Activated T-helper 2 cell treated with anti-CD3 and anti-CD28 coated beads, Interferon-gamma antibody, Interleukin-2, Interleukin-4, amounts not matched to agents 10 μg/mL and 5 μg/mL and 100 μg/mL, durations not matched to agents 14 hours and 24 hours and 36 hours (primary cell): ENCODE measurements around the gene CLEC1A. TPM values are rescaled to one million over a fixed set of nuclear protein-coding genes. Genes with fewer than 3 reads are reported as not detected.

Experiments
- DNase-seq: peaks from one replicate; pipeline ENCODE4 v3.0.0; 2021; ENCODE audit warnings: low spot score
- H3K27ac Mint-ChIP-seq: one replicate; pipeline ENCODE4 v1.8.0; 2021; ENCODE audit warnings: mixed read lengths
- H3K27me3 Mint-ChIP-seq: one replicate; pipeline ENCODE4 v1.8.0; 2021; ENCODE audit warnings: low read depth, mixed read lengths
- H3K36me3 Mint-ChIP-seq: one replicate; pipeline ENCODE4 v1.8.0; 2021; ENCODE audit warnings: low read depth, mixed read lengths
- H3K4me1 Mint-ChIP-seq: one replicate; pipeline ENCODE4 v1.8.0; 2021; ENCODE audit warnings: low read depth, mixed read lengths
- H3K4me3 Mint-ChIP-seq: one replicate; pipeline ENCODE4 v1.8.0; 2021; ENCODE audit warnings: low read depth, mild to moderate bottlenecking, moderate library complexity, mixed read lengths
- H3K9me3 Mint-ChIP-seq: one replicate; pipeline ENCODE4 v1.8.0; 2021; ENCODE audit warnings: mixed read lengths
- intact Hi-C: fragments of 100-400 bp; cut with micrococcal nuclease; formaldehyde crosslinking; loops from one replicate; pipeline ENCODE4 v1.15.1; 2023
- total RNA-seq: library from RNA; stranded (reverse); gene quantifications from 2 replicates; pipeline ENCODE4 v1.2.3, GENCODE V29; 2022

CLEC1A gene
- total RNA-seq, 1 donor from 2014 or later = not detected

GRCh38 chr12:10121278-10121677, 22.5 kb upstream of the CLEC1A start:
- no peaks in the 10 kb centered on the region for H3K9me3 Mint-ChIP-seq
- H3K4me1 Mint-ChIP-seq = no peaks in the 10 kb centered on the region
- no peaks in the 10 kb centered on the region for H3K36me3 Mint-ChIP-seq
- DNase-seq = no peak
- no peak overlapping the region for H3K27ac Mint-ChIP-seq
- no peak overlapping the region for H3K4me3 Mint-ChIP-seq
- intact Hi-C loops = no loop called here
- H3K27me3 Mint-ChIP-seq = peaks cover 24% of the 10 kb centered on the region

GRCh38 chr12:10119066-10119465, 20.3 kb upstream of the CLEC1A start:
- H3K36me3 Mint-ChIP-seq = no peaks in the 10 kb centered on the region
- intact Hi-C loops = no loop called here
- DNase-seq = no peak
- H3K4me3 Mint-ChIP-seq = no peak overlapping the region
- peaks cover 15% of the 10 kb centered on the region for H3K27me3 Mint-ChIP-seq
- no peaks in the 10 kb centered on the region for H3K9me3 Mint-ChIP-seq
- H3K4me1 Mint-ChIP-seq = no peaks in the 10 kb centered on the region
- no peak overlapping the region for H3K27ac Mint-ChIP-seq

- Mint-ChIP-seq H3K9me3 (no peaks in the 10 kb centered on the region), H3K4me1 (no peaks in the 10 kb centered on the region), H3K27me3 (peaks cover 13% of the 10 kb centered on the region), H3K36me3 (no peaks in the 10 kb centered on the region), H3K27ac (no peak overlapping the region), H3K4me3 (no peak overlapping the region)
- intact Hi-C loops = no loop called here
- no peak for DNase-seq
Measured at GRCh38 chr12:10115890-10116289, 17.1 kb upstream of the CLEC1A start.

GRCh38 chr12:10115311-10115710, 16.5 kb upstream of the CLEC1A start:
- Mint-ChIP-seq H3K4me1 (no peaks in the 10 kb centered on the region), H3K36me3 (no peaks in the 10 kb centered on the region), H3K9me3 (no peaks in the 10 kb centered on the region), H3K27me3 (peaks cover 15% of the 10 kb centered on the region), H3K27ac (no peak overlapping the region), H3K4me3 (no peak overlapping the region)
- no peak for DNase-seq
- intact Hi-C loops = no loop called here

DNA sequence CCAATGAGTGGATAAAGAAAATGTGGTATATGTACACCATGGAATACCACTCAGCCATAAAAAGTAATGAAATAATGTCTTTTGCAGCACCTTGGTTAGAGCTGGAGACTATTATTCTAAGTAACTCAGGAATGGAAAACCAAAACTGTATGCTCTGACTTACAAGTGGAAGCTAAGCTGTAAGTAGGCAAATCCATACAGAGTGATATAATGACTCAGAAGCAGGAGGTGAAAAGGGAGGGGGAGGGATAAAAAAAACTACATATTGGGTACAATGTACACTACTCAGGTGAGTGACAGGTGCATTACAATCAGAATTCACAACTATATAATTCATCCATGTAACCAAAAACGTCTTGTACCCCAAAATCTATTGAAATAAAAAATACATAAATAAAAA, 15.1 kb upstream of the CLEC1A start:
- intact Hi-C loops = no loop called here
- Mint-ChIP-seq H3K9me3 (no peaks in the 10 kb centered on the region), H3K27ac (no peak overlapping the region), H3K27me3 (peaks cover 8% of the 10 kb centered on the region), H3K4me1 (no peaks in the 10 kb centered on the region), H3K36me3 (no peaks in the 10 kb centered on the region), H3K4me3 (no peak overlapping the region)
- DNase-seq = no peak

DNA sequence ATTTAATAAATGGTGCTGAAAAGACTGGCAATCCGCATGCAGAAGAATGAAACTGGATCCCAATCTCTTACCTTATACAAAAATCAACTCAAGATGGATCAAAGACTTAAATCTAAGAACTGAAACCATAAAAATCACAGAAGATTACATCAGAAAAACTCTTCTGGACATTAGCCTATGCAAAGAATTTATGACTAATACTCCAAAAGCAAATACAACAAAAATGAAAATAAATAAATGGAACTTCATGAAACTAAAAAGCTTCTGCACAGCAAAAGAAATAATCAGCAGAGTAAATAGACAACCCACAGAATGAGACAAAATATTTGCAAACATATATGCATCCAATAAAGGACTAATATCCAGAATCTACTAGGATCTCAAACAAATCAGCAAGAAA, 14.3 kb upstream of the CLEC1A start:
- Mint-ChIP-seq H3K4me1 (no peaks in the 10 kb centered on the region), H3K4me3 (no peak overlapping the region), H3K36me3 (no peaks in the 10 kb centered on the region), H3K27ac (no peak overlapping the region), H3K27me3 (peaks cover 6% of the 10 kb centered on the region), H3K9me3 (no peaks in the 10 kb centered on the region)
- DNase-seq = no peak
- intact Hi-C loops = no loop called here

DNA sequence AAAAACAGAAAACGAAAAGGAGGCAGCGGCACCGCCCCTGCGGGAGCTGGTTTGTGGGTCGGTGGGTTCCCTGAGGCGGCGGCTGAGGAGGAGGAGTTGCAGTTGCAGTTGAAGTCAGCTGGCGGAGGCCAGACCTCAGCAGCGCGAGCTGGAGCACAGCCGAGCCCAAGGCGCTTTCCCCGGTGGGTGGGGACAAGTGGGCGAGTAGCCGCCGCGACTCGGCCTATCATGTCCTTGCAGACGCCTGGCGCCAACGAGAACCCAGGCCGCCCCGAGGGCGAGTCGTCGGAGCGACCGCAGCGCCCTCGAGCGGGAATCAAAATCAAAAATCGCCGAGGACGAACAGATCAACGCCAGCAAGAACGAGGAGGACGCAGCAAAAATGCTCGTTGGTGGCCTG, 12.7 kb upstream of the CLEC1A start:
- Mint-ChIP-seq H3K4me1 (no peaks in the 10 kb centered on the region), H3K27ac (no peak overlapping the region), H3K36me3 (no peaks in the 10 kb centered on the region), H3K9me3 (no peaks in the 10 kb centered on the region), H3K4me3 (no peak overlapping the region), H3K27me3 (peaks cover 7% of the 10 kb centered on the region)
- DNase-seq = no peak
- intact Hi-C loops = no loop called here

DNA sequence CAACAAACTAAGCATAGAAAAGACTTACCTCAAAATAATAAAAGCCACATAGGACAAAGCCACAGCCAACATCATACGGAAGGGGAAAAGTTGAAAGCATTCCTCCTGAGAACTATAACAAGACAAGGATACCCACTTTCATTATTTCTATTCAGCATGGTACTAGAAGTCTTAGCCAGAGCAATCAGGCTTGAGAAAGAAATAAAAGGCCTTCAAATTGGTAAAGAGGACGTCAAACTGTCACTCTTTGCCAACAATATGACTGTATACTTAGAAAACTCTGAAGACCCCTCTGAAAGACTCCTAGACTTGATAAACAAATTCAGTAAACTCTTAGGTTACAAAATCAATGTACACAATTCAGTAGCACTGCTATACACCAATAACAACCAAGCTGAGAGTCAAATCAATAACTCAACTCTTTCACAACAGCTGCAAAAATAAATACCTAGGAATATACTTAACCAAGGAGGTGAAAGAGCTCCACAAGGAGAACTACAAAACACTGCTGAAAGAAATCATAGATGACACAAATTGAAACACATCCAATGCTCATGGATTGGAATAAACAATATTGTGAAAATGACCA, 11.6 kb upstream of the CLEC1A start:
- Mint-ChIP-seq H3K9me3 (no peaks in the 10 kb centered on the region), H3K27me3 (peaks cover 15% of the 10 kb centered on the region), H3K36me3 (no peaks in the 10 kb centered on the region), H3K4me3 (no peak overlapping the region), H3K27ac (no peak overlapping the region), H3K4me1 (no peaks in the 10 kb centered on the region)
- intact Hi-C loops = no loop called here
- no peak for DNase-seq

DNA sequence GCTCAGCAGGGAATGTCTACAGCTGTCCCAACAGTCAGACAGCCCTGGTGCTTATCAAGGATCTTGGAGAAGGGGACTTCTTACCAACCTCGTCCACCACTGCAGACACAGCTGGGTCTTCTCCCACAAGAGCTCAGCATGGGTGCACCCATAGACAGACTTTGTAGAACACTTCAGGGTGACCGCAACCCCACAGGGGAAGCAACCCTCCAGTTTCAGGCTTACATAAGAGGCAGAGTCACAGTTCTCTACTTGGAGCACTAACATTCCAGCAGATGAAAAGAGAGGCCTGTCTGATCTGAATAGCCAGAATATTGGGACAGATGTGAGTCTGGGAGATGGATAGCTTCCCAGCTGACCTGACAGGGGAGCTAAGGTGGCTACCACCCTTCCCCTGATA, 3.5 kb upstream of the CLEC1A start:
- no peak overlapping the region for H3K27ac Mint-ChIP-seq
- intact Hi-C loops = no loop called here
- H3K9me3 Mint-ChIP-seq = no peaks in the 10 kb centered on the region
- no peak for DNase-seq
- no peaks in the 10 kb centered on the region for H3K36me3 Mint-ChIP-seq
- H3K4me1 Mint-ChIP-seq = no peaks in the 10 kb centered on the region
- H3K27me3 Mint-ChIP-seq = peaks cover 13% of the 10 kb centered on the region
- no peak overlapping the region for H3K4me3 Mint-ChIP-seq

DNA sequence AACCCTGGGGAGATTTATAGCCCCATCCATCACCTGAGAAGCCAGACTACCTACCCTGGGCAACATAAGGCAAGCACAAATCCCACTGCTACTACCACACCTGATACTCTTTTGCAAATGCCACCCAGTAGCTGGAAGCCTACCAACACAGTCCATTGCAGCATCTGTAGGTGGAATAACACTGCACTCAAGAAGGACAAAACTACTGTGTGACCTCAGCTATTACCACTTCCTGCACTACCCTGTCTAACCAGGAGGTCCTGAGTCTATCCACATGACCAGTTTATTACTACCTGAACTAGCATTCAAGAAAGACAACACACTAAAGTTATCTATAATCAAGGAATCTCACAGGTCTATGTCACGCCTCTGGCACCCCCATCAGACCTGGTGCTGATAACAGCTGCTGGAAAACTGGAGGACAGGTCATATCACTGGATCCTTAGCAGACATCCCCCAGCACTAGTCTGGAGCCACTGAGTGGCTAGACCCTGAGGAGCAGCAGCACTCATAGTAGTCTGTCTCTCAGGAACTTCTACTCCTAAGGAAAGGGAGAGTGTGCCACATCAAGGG, 2.9 kb upstream of the CLEC1A start:
- H3K9me3 Mint-ChIP-seq = no peaks in the 10 kb centered on the region
- H3K4me1 Mint-ChIP-seq = no peaks in the 10 kb centered on the region
- no peak for DNase-seq
- intact Hi-C loops = no loop called here
- no peak overlapping the region for H3K27ac Mint-ChIP-seq
- no peak overlapping the region for H3K4me3 Mint-ChIP-seq
- H3K36me3 Mint-ChIP-seq = no peaks in the 10 kb centered on the region
- H3K27me3 Mint-ChIP-seq = peaks cover 13% of the 10 kb centered on the region

DNA sequence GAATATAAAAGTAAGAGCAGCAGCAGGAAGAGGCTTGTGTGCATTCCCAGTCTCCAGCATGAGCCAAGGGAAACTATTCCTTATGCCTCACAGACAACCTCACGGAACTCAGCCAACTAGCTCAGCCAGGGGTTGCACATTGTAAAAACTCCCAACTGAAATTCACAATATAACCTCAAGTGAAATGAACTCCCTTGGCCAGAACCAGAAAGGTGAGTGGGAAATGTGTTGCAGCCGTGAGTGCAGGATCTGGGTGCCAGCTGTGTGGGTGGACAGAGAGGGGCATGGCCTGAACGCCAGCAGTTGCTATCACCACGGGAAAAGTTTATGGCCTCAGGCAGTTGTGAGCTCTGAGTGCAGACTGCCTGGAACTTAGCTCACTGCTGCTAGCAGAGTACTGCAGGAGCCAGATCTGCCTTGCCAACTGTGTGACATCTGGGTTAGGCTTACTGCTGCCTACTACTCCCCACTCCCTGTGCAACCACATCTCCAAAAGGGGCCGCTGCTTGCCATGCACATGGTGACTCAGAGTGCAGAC, 2.3 kb upstream of the CLEC1A start:
- DNase-seq = no peak
- intact Hi-C loops = no loop called here
- Mint-ChIP-seq H3K9me3 (no peaks in the 10 kb centered on the region), H3K27me3 (peaks cover 12% of the 10 kb centered on the region), H3K36me3 (no peaks in the 10 kb centered on the region), H3K4me3 (no peak overlapping the region), H3K27ac (no peak overlapping the region), H3K4me1 (no peaks in the 10 kb centered on the region)

DNA sequence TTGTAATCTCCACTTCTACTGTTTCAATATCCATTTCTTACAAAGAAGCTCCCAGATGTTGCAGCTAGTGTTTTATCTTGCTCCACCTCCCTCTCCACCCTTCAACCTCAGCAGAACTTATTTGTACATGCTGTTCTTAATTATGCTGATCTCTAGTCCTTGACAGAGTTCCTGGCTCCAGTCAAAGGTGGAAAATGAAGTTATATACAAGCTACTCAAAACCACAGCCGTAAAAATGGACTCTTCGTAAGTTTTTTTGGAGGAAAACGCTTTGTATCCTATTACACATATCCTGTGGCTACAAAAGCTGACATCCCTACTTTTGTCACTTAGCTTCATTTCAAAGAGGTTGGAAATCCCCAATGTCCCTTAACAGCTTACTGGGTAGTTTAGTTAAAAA, 1.3 kb downstream of the CLEC1A start:
- H3K36me3 Mint-ChIP-seq = no peaks in the 10 kb centered on the region
- H3K27me3 Mint-ChIP-seq = peaks cover 2% of the 10 kb centered on the region
- no peaks in the 10 kb centered on the region for H3K9me3 Mint-ChIP-seq
- no peak overlapping the region for H3K27ac Mint-ChIP-seq
- H3K4me1 Mint-ChIP-seq = no peaks in the 10 kb centered on the region
- no peak for DNase-seq
- intact Hi-C loops = no loop called here
- H3K4me3 Mint-ChIP-seq = no peak overlapping the region

GRCh38 chr12:10095971-10096370, 2.8 kb downstream of the CLEC1A start:
- intact Hi-C loops = no loop called here
- no peak overlapping the region for H3K4me3 Mint-ChIP-seq
- H3K27ac Mint-ChIP-seq = no peak overlapping the region
- H3K9me3 Mint-ChIP-seq = no peaks in the 10 kb centered on the region
- DNase-seq = no peak
- no peaks in the 10 kb centered on the region for H3K4me1 Mint-ChIP-seq
- peaks cover 3% of the 10 kb centered on the region for H3K27me3 Mint-ChIP-seq
- H3K36me3 Mint-ChIP-seq = no peaks in the 10 kb centered on the region
